SK-N-SH treated with all-trans-retinoic acid at 6 μM for 48 hours (cell line): ENCODE data around the gene CXCL17.

Source experiments
- ARNTL ChIP-seq: fragments of 450-650 bp; formaldehyde crosslinking; IDR thresholded peaks from 2 replicates; pipeline ENCODE4 v1.5.0; 2020; ENCODE audit warnings: low read depth, mild to moderate bottlenecking, moderate library complexity, borderline replicate concordance
- CREB5 ChIP-seq: fragments of 250-450 bp; sonication (Bioruptor Pico); IDR thresholded peaks from 2 replicates; pipeline ENCODE4 v1.5.1; 2020; ENCODE audit warnings: low read depth, mild to moderate bottlenecking, moderate library complexity
- CSDC2 ChIP-seq: fragments of 250-450 bp; sonication (Bioruptor Pico); IDR thresholded peaks from 2 replicates; pipeline ENCODE4 v1.5.0; 2020; ENCODE audit warnings: mild to moderate bottlenecking, moderate library complexity
- OSR1 ChIP-seq: fragments of 250-450 bp; sonication (Bioruptor Pico); IDR thresholded peaks from 2 replicates; pipeline ENCODE4 v1.8.0; 2022; ENCODE audit warnings: moderate library complexity, mild to moderate bottlenecking, inconsistent platforms
- PATZ1 ChIP-seq: fragments of 250-450 bp; sonication (Bioruptor Pico); IDR thresholded peaks from 2 replicates; pipeline ENCODE4 v1.8.0; 2020; ENCODE audit warnings: mild to moderate bottlenecking, moderate library complexity, borderline replicate concordance
- PPARA ChIP-seq: fragments of 250-450 bp; sonication (Bioruptor Pico); IDR thresholded peaks from 2 replicates; pipeline ENCODE4 v1.5.0; 2020; ENCODE audit warnings: mild to moderate bottlenecking, borderline replicate concordance
- RARB ChIP-seq: fragments of 250-450 bp; sonication (Bioruptor Pico); IDR thresholded peaks from 2 replicates; pipeline ENCODE4 v1.8.0; 2021; ENCODE audit warnings: mild to moderate bottlenecking, moderate library complexity
- SNAI2 ChIP-seq: fragments of 250-450 bp; sonication (Bioruptor Pico); IDR thresholded peaks from 2 replicates; pipeline ENCODE4 v1.5.0; 2020; ENCODE audit warnings: mild to moderate bottlenecking, moderate library complexity
- ZFP3 ChIP-seq: fragments of 250-450 bp; sonication (Bioruptor Pico); IDR thresholded peaks from 2 replicates; pipeline ENCODE4 v1.5.0; 2020; ENCODE audit warnings: mild to moderate bottlenecking, moderate library complexity
- ZFP30 ChIP-seq: fragments of 450-650 bp; formaldehyde crosslinking; IDR thresholded peaks from 2 replicates; pipeline ENCODE4 v1.5.0; 2022; ENCODE audit warnings: mild to moderate bottlenecking, moderate library complexity
- ZNF565 ChIP-seq: fragments of 450-650 bp; formaldehyde crosslinking; conservative IDR thresholded peaks from 2 replicates; pipeline ENCODE4 v1.5.0; 2020; ENCODE audit warnings: low read depth, mild to moderate bottlenecking, moderate library complexity
- ZNF8 ChIP-seq: fragments of 450-650 bp; formaldehyde crosslinking; IDR thresholded peaks from 2 replicates; pipeline ENCODE4 v1.5.0; 2020; ENCODE audit warnings: mild to moderate bottlenecking, moderate library complexity

- TF ChIP-seq ZFP3 (CRISPR knock-in tag) (no peak), OSR1 (CRISPR knock-in tag) (no peak), RARB (CRISPR knock-in tag) (no peak), PATZ1 (CRISPR knock-in tag) (no peak), ARNTL (CRISPR knock-in tag) (no peak), PPARA (CRISPR knock-in tag) (no peak), CREB5 (no peak), SNAI2 (no peak), ZFP30 (CRISPR knock-in tag) (no peak), ZNF8 (CRISPR knock-in tag) (no peak), ZNF565 (CRISPR knock-in tag) (no peak), CSDC2 (CRISPR knock-in tag) (no peak)
Measured at GRCh38 chr19:42428676-42429075, 14.1 kb downstream of the CXCL17 start.
